Natural killer cell treated with Interleukin-12 subunit alpha and Interleukin-12 subunit beta and Interleukin-15 and Interleukin-18, amount 100 ng/mL, for 72 hours (primary cell): ENCODE results near the gene SMCR8. TPM values are rescaled to one million over a fixed set of nuclear protein-coding genes. Genes with fewer than 3 reads are reported as not detected.
"Not testable (repeated sequence)": the region's sequence is repeated elsewhere in the genome, so short reads cannot be mapped to it uniquely, and the experiment has no call there.

Source experiments
- ATAC-seq, 2 donors: fragments of 150-1000 bp; cut with Tn5 transposase in 1 of 2; sonication (Bioruptor Pico), chemical (Tn5 transposase) in 1 of 2; 2 replicates each; pipeline ENCODE4 v1.10.0; 2021
- DNase-seq: peaks from one replicate; pipeline ENCODE4 v3.0.0; 2022; ENCODE audit warnings: low spot score
- H3K27ac Mint-ChIP-seq, 2 donors: 1 replicate in 1 of 2; 2 replicates in 1 of 2; pipeline ENCODE4 v1.8.0; 2022; ENCODE audit warnings: mixed read lengths in 2 of 2, mild to moderate bottlenecking in 1 of 2, moderate library complexity in 1 of 2
- H3K27me3 Mint-ChIP-seq, 2 donors: 1 replicate in 1 of 2; 2 replicates in 1 of 2; pipeline ENCODE4 v1.8.0; 2022; ENCODE audit warnings: mixed read lengths in 2 of 2
- H3K36me3 Mint-ChIP-seq: one replicate; pipeline ENCODE4 v1.8.0; 2022; ENCODE audit warnings: mixed read lengths
- H3K4me1 Mint-ChIP-seq, 2 donors: 1 replicate in 1 of 2; 2 replicates in 1 of 2; pipeline ENCODE4 v1.8.0; 2022; ENCODE audit warnings: low read depth in 2 of 2, mixed read lengths in 2 of 2, mild to moderate bottlenecking in 1 of 2
- H3K4me3 Mint-ChIP-seq: one replicate; pipeline ENCODE4 v1.8.0; 2022; ENCODE audit warnings: mixed read lengths
- H3K9me3 Mint-ChIP-seq: 2 replicates; pipeline ENCODE4 v1.8.0; 2022; ENCODE audit warnings: mixed read lengths
- total RNA-seq, 2 donors: library from RNA; stranded (reverse); gene quantifications; one replicate each; pipeline ENCODE4 v1.2.3, GENCODE V29; 2022

SMCR8 gene
- total RNA-seq, 2 donors from 2014 or later, result 29.1 to 32.1 TPM

GRCh38 chr17:18356624-18357023, 41.5 kb downstream of the SMCR8 start:
- no peak overlapping the region for H3K4me3 Mint-ChIP-seq
- no peak for ATAC-seq
- H3K9me3 Mint-ChIP-seq, result no peaks in the 10 kb centered on the region
- H3K4me1 Mint-ChIP-seq, result peaks cover 0 to 5% of the 10 kb centered on the region in 2 donors
- no peaks in the 10 kb centered on the region for H3K27me3 Mint-ChIP-seq
- DNase-seq, result no peak
- H3K36me3 Mint-ChIP-seq, result no peaks in the 10 kb centered on the region
- no peak overlapping the region for H3K27ac Mint-ChIP-seq

- no peak overlapping the region for H3K27ac Mint-ChIP-seq
- no peak overlapping the region for H3K4me3 Mint-ChIP-seq
- peaks cover 9 to 18% of the 10 kb centered on the region in 2 donors for H3K4me1 Mint-ChIP-seq
- H3K9me3 Mint-ChIP-seq, result no peaks in the 10 kb centered on the region
- no peak for DNase-seq
- H3K36me3 Mint-ChIP-seq, result no peaks in the 10 kb centered on the region
- H3K27me3 Mint-ChIP-seq, result no peaks in the 10 kb centered on the region
- ATAC-seq, result no peak
Observed at GRCh38 chr17:18360518-18360917, 45.4 kb downstream of the SMCR8 start.

DNA sequence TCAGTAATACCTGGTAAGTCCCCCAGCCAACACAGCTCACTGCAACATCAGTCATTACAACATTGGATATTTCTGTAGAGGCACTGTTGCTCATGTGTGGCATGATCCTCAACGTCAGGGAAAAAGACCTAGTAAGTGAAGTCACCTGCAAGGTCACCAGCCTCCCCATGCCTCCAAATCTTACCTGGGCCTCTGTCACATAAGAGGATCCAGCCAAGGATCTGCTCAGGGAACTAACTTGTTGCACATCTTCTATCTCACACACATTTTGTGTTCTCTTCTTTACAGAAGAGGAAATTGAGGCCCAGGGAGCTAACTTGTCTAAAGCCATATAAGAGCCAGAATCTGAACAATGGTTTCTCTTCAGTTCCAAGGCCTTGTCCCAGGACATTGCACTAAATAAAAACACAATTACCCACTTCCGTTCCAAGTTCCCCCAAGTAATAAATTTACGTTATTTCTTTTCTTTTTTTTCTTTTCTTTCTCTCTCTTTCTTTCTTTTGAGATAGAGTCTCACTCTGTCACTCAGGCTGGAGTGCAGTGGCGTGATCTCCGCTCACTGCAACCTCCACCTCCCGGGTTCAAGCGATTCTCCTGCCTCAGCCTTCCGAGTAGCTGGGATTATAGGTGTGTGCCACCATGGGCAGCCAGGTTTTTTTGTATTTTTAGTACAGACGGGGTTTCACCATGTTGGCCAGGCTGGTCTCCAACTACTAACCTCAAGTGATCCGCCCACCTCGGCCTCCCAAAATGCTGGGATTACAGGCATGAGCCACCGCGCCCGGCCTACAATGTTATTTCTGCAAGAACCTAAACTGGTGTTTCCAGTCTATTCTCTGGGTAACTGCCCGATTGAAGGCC, 47.0 kb downstream of the SMCR8 start:
- ATAC-seq (no peak), DNase-seq (no peak)
- Mint-ChIP-seq H3K4me3 (peak overlapping the region; percentile 84), H3K4me1 (peaks cover 9 to 18% of the 10 kb centered on the region in 2 donors), H3K27me3 (no peaks in the 10 kb centered on the region), H3K27ac (peak overlapping the region in 1 of 2 donors; percentile 84), H3K36me3 (no peaks in the 10 kb centered on the region), H3K9me3 (no peaks in the 10 kb centered on the region)

DNA sequence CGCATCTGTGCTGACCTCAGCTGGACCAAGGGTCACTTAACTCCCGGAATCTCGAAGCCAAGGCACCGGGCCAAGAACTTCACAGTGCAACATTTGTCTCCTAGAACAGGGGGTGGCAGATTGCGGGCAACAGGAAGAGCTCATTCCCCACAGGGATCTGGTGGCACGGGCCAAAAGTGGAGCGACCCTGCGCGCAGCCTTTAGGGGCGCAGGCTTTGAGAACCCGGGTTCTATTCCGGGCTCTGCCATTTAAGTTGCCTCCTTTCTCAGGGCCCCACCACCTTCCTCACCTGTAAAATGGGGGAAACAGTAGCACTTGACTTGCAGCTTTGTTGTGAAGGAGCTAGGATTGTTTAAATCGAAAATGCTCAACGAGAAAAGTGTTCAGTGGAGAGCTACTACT, 47.6 kb downstream of the SMCR8 start:
- Mint-ChIP-seq H3K4me3 (peak overlapping the region; percentile 84), H3K9me3 (no peaks in the 10 kb centered on the region), H3K4me1 (peaks cover 9 to 18% of the 10 kb centered on the region in 2 donors), H3K36me3 (no peaks in the 10 kb centered on the region), H3K27ac (peak overlapping the region in 1 of 2 donors; percentile 84), H3K27me3 (no peaks in the 10 kb centered on the region)
- no peak for ATAC-seq
- no peak for DNase-seq

GRCh38 chr17:18363101-18364049, 48.3 kb downstream of the SMCR8 start, which contains the start of gene SHMT1:
Gene SHMT1 (minus strand): TSS chr17:18363550. CDS start chr17:18355981, 7,569 bp downstream.
- peak within 1 kb of the TSS; percentile 50 to 84 for H3K27ac Mint-ChIP-seq
- ATAC-seq, result peak; percentile 100
- H3K27me3 Mint-ChIP-seq, result no peaks in the 10 kb centered on the region
- H3K36me3 Mint-ChIP-seq, result no peaks in the 10 kb centered on the region
- H3K4me3 Mint-ChIP-seq, result peak within 1 kb of the TSS; percentile 84
- DNase-seq, result peak; percentile 95
- no peaks in the 10 kb centered on the region for H3K9me3 Mint-ChIP-seq
- peaks cover 9 to 18% of the 10 kb centered on the region in 2 donors for H3K4me1 Mint-ChIP-seq

- DNase-seq (no peak), ATAC-seq (no peak)
- H3K36me3 Mint-ChIP-seq, result no peaks in the 10 kb centered on the region
Observed at GRCh38 chr17:18364166-18364565, 49.1 kb downstream of the SMCR8 start.

GRCh38 chr17:18368946-18369345, 53.9 kb downstream of the SMCR8 start:
- Mint-ChIP-seq H3K9me3 (no peaks in the 10 kb centered on the region), H3K4me1 (no peaks in the 10 kb centered on the region), H3K27me3 (peaks cover 0 to 10% of the 10 kb centered on the region in 2 donors), H3K36me3 (no peaks in the 10 kb centered on the region), H3K27ac (no peak overlapping the region), H3K4me3 (no peak overlapping the region)
- DNase-seq, result no peak
- ATAC-seq, result no peak

More at GRCh38 chr17:18364166-18364565, 49.1 kb downstream of the SMCR8 start:
- Mint-ChIP-seq H3K27ac (no peak overlapping the region), H3K27me3 (no peaks in the 10 kb centered on the region), H3K9me3 (no peaks in the 10 kb centered on the region), H3K4me3 (no peak overlapping the region), H3K4me1 (peaks cover 9 to 18% of the 10 kb centered on the region in 2 donors)

DNA sequence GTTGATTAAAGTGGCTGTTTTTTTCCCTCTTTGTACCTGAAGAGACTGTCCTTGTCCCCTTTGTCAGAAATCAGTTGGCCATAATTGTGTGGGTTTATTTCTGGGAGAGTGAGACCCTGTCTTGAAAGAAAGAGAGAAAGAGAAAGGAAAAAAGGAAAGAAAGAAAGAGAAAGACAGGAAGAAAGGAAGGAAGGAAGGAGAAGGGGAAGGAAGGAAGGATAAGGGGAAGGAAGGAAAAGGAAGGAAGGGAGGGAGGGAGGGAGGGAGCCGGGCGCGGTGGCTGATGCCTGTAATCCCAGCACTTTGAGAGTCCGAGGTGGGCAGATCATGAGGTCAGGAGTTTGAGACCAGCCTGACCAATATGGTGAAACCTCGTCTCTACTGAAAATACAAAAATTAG, 55.7 kb downstream of the SMCR8 start:
- Mint-ChIP-seq H3K9me3 (no peaks in the 10 kb centered on the region), H3K27ac (no peak overlapping the region), H3K4me3 (no peak overlapping the region), H3K4me1 (no peaks in the 10 kb centered on the region), H3K27me3 (peaks cover 0 to 10% of the 10 kb centered on the region in 2 donors), H3K36me3 (no peaks in the 10 kb centered on the region)
- DNase-seq (no peak), ATAC-seq (no peak)

- Mint-ChIP-seq H3K4me3 (no peak overlapping the region), H3K27me3 (peaks cover 0 to 10% of the 10 kb centered on the region in 2 donors), H3K9me3 (no peaks in the 10 kb centered on the region), H3K36me3 (no peaks in the 10 kb centered on the region), H3K4me1 (no peaks in the 10 kb centered on the region), H3K27ac (no peak overlapping the region)
- DNase-seq (no peak), ATAC-seq (peak in 1 of 2 donors; percentile 20)
Observed at GRCh38 chr17:18371455-18371854, 56.4 kb downstream of the SMCR8 start.

DNA sequence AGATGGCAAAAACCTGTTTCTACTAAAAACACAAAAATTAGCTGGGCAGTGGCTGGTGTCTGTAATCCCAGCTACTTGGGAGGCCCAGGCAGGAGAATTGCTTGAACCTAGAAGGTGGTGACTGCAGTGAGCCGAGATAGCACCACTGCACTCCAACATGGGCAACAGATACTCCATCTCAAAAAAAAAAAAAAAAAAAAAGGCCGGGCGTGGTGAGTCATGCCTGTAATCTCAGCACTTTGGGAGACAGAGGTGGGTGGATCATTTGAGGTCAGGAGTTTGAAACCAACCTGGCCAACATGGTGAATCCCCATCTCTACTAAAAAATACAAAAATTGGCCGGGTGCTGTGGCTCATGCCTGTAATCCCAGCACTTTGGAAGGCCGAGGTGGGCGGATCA, 58.1 kb downstream of the SMCR8 start:
- H3K27me3 Mint-ChIP-seq, result peaks cover 0 to 10% of the 10 kb centered on the region in 2 donors
- not testable (repeated sequence) for ATAC-seq, H3K4me3 Mint-ChIP-seq, H3K27ac Mint-ChIP-seq, H3K4me1 Mint-ChIP-seq, H3K9me3 Mint-ChIP-seq, DNase-seq, H3K36me3 Mint-ChIP-seq

- H3K27ac Mint-ChIP-seq, result no peak overlapping the region
- H3K9me3 Mint-ChIP-seq, result no peaks in the 10 kb centered on the region
- H3K4me1 Mint-ChIP-seq, result peaks cover 0 to 4% of the 10 kb centered on the region in 2 donors
- no peak overlapping the region for H3K4me3 Mint-ChIP-seq
- H3K27me3 Mint-ChIP-seq, result peaks cover 0 to 10% of the 10 kb centered on the region in 2 donors
- ATAC-seq (no peak), DNase-seq (no peak)
- no peaks in the 10 kb centered on the region for H3K36me3 Mint-ChIP-seq
Observed at GRCh38 chr17:18374216-18374615, 59.1 kb downstream of the SMCR8 start.
